HEK293 (cell line): ENCODE data around the gene ZFAND6.

Experiments used
- CTCF ChIA-PET: fragments of 350-600 bp; formaldehyde crosslinking; extraction: SDS; loops from one replicate; lab custom pipeline; 2021; ENCODE audit warnings: antibody characterized with exemption; lab: Yijun Ruan, JAX
- POLR2A ChIA-PET: fragments of 300-600 bp; formaldehyde crosslinking; extraction: SDS; loops from one replicate; lab custom pipeline; 2020; ENCODE audit warnings: antibody characterized with exemption, inconsistent platforms; lab: Yijun Ruan, JAX
- H3K27ac ChIP-seq: fragments of 200-500 bp; sonication (Bioruptor generic); 2 replicates; pipeline ENCODE4 v1.5.1; 2014; ENCODE audit warnings: low read depth, low read length, control low read depth, inconsistent platforms; ENCODE audit errors: extremely low read depth
- H3K36me3 ChIP-seq, 2 experiments: fragments of 200-500 bp in 1 of 2; sonication (Bioruptor generic) in 1 of 2; 1 replicate in 1 of 2; 2 replicates in 1 of 2; pipeline ENCODE4 v1.5.1; 2014 to 2017; ENCODE audit warnings: inconsistent platforms in 2 of 2, low read length in 2 of 2; ENCODE audit not compliant: control insufficient read depth in 2 of 2, insufficient read depth in 1 of 2
- H3K4me1 ChIP-seq: fragments of 200-500 bp; sonication (Bioruptor generic); 2 replicates; pipeline ENCODE4 v1.5.1; 2014; ENCODE audit warnings: mild to moderate bottlenecking, low read length, inconsistent platforms; ENCODE audit not compliant: control insufficient read depth, insufficient read depth
- H3K4me3 ChIP-seq: 2 replicates; pipeline ENCODE4 v1.5.1; 2011; ENCODE audit warnings: low read depth, mild to moderate bottlenecking, control low read depth, low read length, moderate library complexity
- H3K9me3 ChIP-seq: fragments of 200-500 bp; sonication (Bioruptor generic); 2 replicates; pipeline ENCODE4 v1.5.1; 2014; ENCODE audit warnings: low read depth, low read length, inconsistent platforms; ENCODE audit not compliant: control insufficient read depth, insufficient read depth
- HIC1 ChIP-seq: fragments of 450-650 bp; formaldehyde crosslinking; IDR thresholded peaks from 2 replicates; pipeline ENCODE4 v1.5.1; 2016; ENCODE audit warnings: missing biosample characterization, missing genetic modification characterization
- HOXA7 ChIP-seq: sonication (generic); formaldehyde crosslinking; IDR thresholded peaks from 2 replicates; pipeline ENCODE4 v1.8.1; 2022; ENCODE audit warnings: missing genetic modification reagents, borderline replicate concordance
- KLF10 ChIP-seq: fragments of 450-650 bp; IDR thresholded peaks from 2 replicates; pipeline ENCODE4 v1.5.1; 2018; ENCODE audit warnings: missing biosample characterization, mild to moderate bottlenecking, missing genetic modification characterization
- PRDM1 ChIP-seq: fragments of 450-650 bp; formaldehyde crosslinking; IDR thresholded peaks from 2 replicates; pipeline ENCODE4; 2016; ENCODE audit warnings: missing biosample characterization, missing genetic modification characterization
- PRDM2 ChIP-seq: fragments of 450-650 bp; formaldehyde crosslinking; IDR thresholded peaks from 2 replicates; pipeline ENCODE4 v1.5.1; 2016; ENCODE audit warnings: missing biosample characterization, missing genetic modification characterization, borderline replicate concordance
- SCRT1 ChIP-seq: fragments of 450-650 bp; formaldehyde crosslinking; IDR thresholded peaks from 2 replicates; pipeline ENCODE4 v1.5.1; 2016; ENCODE audit warnings: missing biosample characterization, missing genetic modification characterization, borderline replicate concordance
- SP3 ChIP-seq: fragments of 450-650 bp; formaldehyde crosslinking; IDR thresholded peaks from 2 replicates; pipeline ENCODE4 v1.5.1; 2016; ENCODE audit warnings: missing biosample characterization, missing genetic modification characterization
- WT1 ChIP-seq: fragments of 450-650 bp; formaldehyde crosslinking; IDR thresholded peaks from 2 replicates; pipeline ENCODE4 v1.5.1; 2016; ENCODE audit warnings: missing biosample characterization, missing genetic modification characterization
- ZBTB20 ChIP-seq: fragments of 450-650 bp; formaldehyde crosslinking; IDR thresholded peaks from 2 replicates; pipeline ENCODE4 v1.5.1; 2016; ENCODE audit warnings: missing biosample characterization, missing genetic modification characterization
- ZNF133 ChIP-seq: fragments of 450-650 bp; formaldehyde crosslinking; IDR thresholded peaks from 2 replicates; pipeline ENCODE4 v1.5.1; 2016; ENCODE audit warnings: missing biosample characterization, missing genetic modification characterization
- ZNF140 ChIP-seq: fragments of 450-650 bp; formaldehyde crosslinking; IDR thresholded peaks from 2 replicates; pipeline ENCODE4 v1.5.1; 2016; ENCODE audit warnings: missing biosample characterization, missing genetic modification characterization
- ZNF19 ChIP-seq: fragments of 450-650 bp; formaldehyde crosslinking; IDR thresholded peaks from 2 replicates; pipeline ENCODE4; 2016; ENCODE audit warnings: missing biosample characterization, missing genetic modification characterization, low read depth
- ZNF561 ChIP-seq: fragments of 450-650 bp; IDR thresholded peaks from 2 replicates; pipeline ENCODE4 v1.5.1; 2018; ENCODE audit warnings: missing biosample characterization, missing genetic modification characterization, borderline replicate concordance
- ZNF670 ChIP-seq: fragments of 450-650 bp; formaldehyde crosslinking; IDR thresholded peaks from 2 replicates; pipeline ENCODE4 v1.5.1; 2016; ENCODE audit warnings: missing biosample characterization, missing genetic modification characterization, low read depth
- ZNF701 ChIP-seq: fragments of 450-650 bp; formaldehyde crosslinking; IDR thresholded peaks from 2 replicates; pipeline ENCODE4 v1.5.1; 2016; ENCODE audit warnings: missing biosample characterization, missing genetic modification characterization
- TF ChIP-seq, protein P1 (sequence below): fragments of 450-650 bp; formaldehyde crosslinking; IDR thresholded peaks from 2 replicates; pipeline ENCODE4 v1.5.1; 2016; ENCODE audit warnings: missing biosample characterization, missing genetic modification characterization
- TF ChIP-seq, protein P2 (sequence below): fragments of 450-650 bp; formaldehyde crosslinking; IDR thresholded peaks from 2 replicates; pipeline ENCODE4 v1.5.1; 2017; ENCODE audit warnings: missing biosample characterization, mild to moderate bottlenecking, missing genetic modification characterization, moderate library complexity

Gene ZFAND6

GRCh38 chr15:80163217-80163616 is 103.7 kb downstream of the ZFAND6 start:
- H3K36me3 ChIP-seq = peaks cover 6 to 54% of the 10 kb centered on the region in 2 experiments; a peak in 2 of 3 replicates
- no peak overlapping the region for H3K4me3 ChIP-seq
- no peaks in the 10 kb centered on the region for H3K4me1 ChIP-seq
- TF ChIP-seq ZNF19 (tag by site-specific recombination) (no peak), ZNF561 (tag by site-specific recombination) (no peak), SP3 (tag by site-specific recombination) (no peak), PRDM1 (tag by site-specific recombination) (no peak), SCRT1 (tag by site-specific recombination) (no peak), HIC1 (no peak), ZNF670 (no peak), WT1 (tag by site-specific recombination) (no peak), ZNF140 (tag by site-specific recombination) (no peak), PRDM2 (tag by site-specific recombination) (no peak), KLF10 (tag by site-specific recombination) (no peak), HOXA7 (no peak), ZBTB20 (no peak), ZNF133 (tag by site-specific recombination) (no peak), ZNF701 (tag by site-specific recombination) (no peak)
- TF ChIP-seq, protein P1, sequence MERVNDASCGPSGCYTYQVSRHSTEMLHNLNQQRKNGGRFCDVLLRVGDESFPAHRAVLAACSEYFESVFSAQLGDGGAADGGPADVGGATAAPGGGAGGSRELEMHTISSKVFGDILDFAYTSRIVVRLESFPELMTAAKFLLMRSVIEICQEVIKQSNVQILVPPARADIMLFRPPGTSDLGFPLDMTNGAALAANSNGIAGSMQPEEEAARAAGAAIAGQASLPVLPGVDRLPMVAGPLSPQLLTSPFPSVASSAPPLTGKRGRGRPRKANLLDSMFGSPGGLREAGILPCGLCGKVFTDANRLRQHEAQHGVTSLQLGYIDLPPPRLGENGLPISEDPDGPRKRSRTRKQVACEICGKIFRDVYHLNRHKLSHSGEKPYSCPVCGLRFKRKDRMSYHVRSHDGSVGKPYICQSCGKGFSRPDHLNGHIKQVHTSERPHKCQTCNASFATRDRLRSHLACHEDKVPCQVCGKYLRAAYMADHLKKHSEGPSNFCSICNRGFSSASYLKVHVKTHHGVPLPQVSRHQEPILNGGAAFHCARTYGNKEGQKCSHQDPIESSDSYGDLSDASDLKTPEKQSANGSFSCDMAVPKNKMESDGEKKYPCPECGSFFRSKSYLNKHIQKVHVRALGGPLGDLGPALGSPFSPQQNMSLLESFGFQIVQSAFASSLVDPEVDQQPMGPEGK (tag by site-specific recombination) = no peak
- TF ChIP-seq, protein P2, sequence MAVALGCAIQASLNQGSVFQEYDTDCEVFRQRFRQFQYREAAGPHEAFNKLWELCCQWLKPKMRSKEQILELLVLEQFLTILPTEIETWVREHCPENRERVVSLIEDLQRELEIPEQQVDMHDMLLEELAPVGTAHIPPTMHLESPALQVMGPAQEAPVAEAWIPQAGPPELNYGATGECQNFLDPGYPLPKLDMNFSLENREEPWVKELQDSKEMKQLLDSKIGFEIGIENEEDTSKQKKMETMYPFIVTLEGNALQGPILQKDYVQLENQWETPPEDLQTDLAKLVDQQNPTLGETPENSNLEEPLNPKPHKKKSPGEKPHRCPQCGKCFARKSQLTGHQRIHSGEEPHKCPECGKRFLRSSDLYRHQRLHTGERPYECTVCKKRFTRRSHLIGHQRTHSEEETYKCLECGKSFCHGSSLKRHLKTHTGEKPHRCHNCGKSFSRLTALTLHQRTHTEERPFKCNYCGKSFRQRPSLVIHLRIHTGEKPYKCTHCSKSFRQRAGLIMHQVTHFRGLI (tag by site-specific recombination) = no peak
- ChIA-PET CTCF (interaction anchor here (0.5 to 1.2 kb wide), 2 partner anchors 9 to 147 kb away, joined by 3 to 5 read pairs; no protein-coding TSS in a partner anchor), POLR2A (no interaction called here)
- no peak overlapping the region for H3K27ac ChIP-seq
- H3K9me3 ChIP-seq = no peaks in the 10 kb centered on the region
